ENCODE results near the gene POLD1.
"Not testable (repeated sequence)": the region's sequence is repeated elsewhere in the genome, so short reads cannot be mapped to it uniquely, and the experiment has no call there.

The POLD1 gene

GRCh38 chr19:50390952-50391351, 6.8 kb downstream of the POLD1 start:
- not testable (repeated sequence) for DNase-seq (ENCODE audit: low read depth)

- no peak for DNase-seq (ENCODE audit: low read depth)
These were observed 8.6 kb downstream of the POLD1 start for GRCh38 chr19:50392759-50393158.

GRCh38 chr19:50393589-50393988, 9.4 kb downstream of the POLD1 start:
- no peak for DNase-seq (ENCODE audit: low read depth)

GRCh38 chr19:50394017-50394416, 9.9 kb downstream of the POLD1 start:
- no peak for DNase-seq (ENCODE audit: low read depth)

GRCh38 chr19:50398675-50399367, 14.7 kb downstream of the POLD1 start:
- DNase-seq (ENCODE audit: low read depth): no peak

- no peak for DNase-seq (ENCODE audit: low read depth)
These were observed 15.2 kb downstream of the POLD1 start for GRCh38 chr19:50399368-50399745.

- DNase-seq (ENCODE audit: low read depth): no peak
These were observed 17.7 kb downstream of the POLD1 start for GRCh38 chr19:50401605-50402450.

GRCh38 chr19:50402544-50403301, 18.6 kb downstream of the POLD1 start:
- DNase-seq (ENCODE audit: low read depth): no peak

- no peak for DNase-seq (ENCODE audit: low read depth)
These were observed 22.1 kb downstream of the POLD1 start for GRCh38 chr19:50406156-50406820.

GRCh38 chr19:50406829-50407228, 22.7 kb downstream of the POLD1 start:
- no peak for DNase-seq (ENCODE audit: low read depth)

GRCh38 chr19:50409347-50409746, 25.2 kb downstream of the POLD1 start:
- no peak for DNase-seq (ENCODE audit: low read depth)

GRCh38 chr19:50410109-50410508, 26.0 kb downstream of the POLD1 start:
- DNase-seq (ENCODE audit: low read depth): no peak

GRCh38 chr19:50412419-50412818, 28.3 kb downstream of the POLD1 start:
- no peak for DNase-seq (ENCODE audit: low read depth)

GRCh38 chr19:50413096-50413495, 28.9 kb downstream of the POLD1 start:
- DNase-seq (ENCODE audit: low read depth): no peak

- no peak for DNase-seq (ENCODE audit: low read depth)
These were observed 29.4 kb downstream of the POLD1 start for GRCh38 chr19:50413531-50413930.

GRCh38 chr19:50414864-50415660, 30.9 kb downstream of the POLD1 start:
- peak; percentile 52 for DNase-seq (ENCODE audit: low read depth)

- no peak for DNase-seq (ENCODE audit: low read depth)
These were observed 31.5 kb downstream of the POLD1 start for GRCh38 chr19:50415661-50416033.

GRCh38 chr19:50416034-50416977, 32.2 kb downstream of the POLD1 start:
- no peak for DNase-seq (ENCODE audit: low read depth)

- no peak for DNase-seq (ENCODE audit: low read depth)
These were observed 33.2 kb downstream of the POLD1 start for GRCh38 chr19:50417111-50418081.
